Stimulated activated naive CD8-positive, alpha-beta T cell treated with anti-CD3 and anti-CD28 coated beads, Interleukin-15, Interleukin-2, amounts not matched to agents 100 U/mL and 50 U/mL, for 24 hours (primary cell): ENCODE data around the gene EIF5B.
"Not testable (repeated sequence)": the region's sequence is repeated elsewhere in the genome, so short reads cannot be mapped to it uniquely, and the experiment has no call there.

ENCODE experiments used
- ATAC-seq: fragments of 150-1000 bp; cut with Tn5 transposase; one replicate; pipeline ENCODE4 v1.10.0; 2021
- DNase-seq: peaks from one replicate; pipeline ENCODE4 v3.0.0; 2021

Gene EIF5B

GRCh38 chr2:99365661-99366060, 28.5 kb downstream of the EIF5B start:
- no peak for DNase-seq
- ATAC-seq, result no peak

- DNase-seq, ATAC-seq: not testable (repeated sequence)
These were observed 31.7 kb downstream of the EIF5B start for GRCh38 chr2:99368854-99369253.

- DNase-seq (no peak), ATAC-seq (no peak)
These were observed 36.0 kb downstream of the EIF5B start for GRCh38 chr2:99373144-99373543.

- ATAC-seq, result no peak
These were observed 37.6 kb downstream of the EIF5B start for GRCh38 chr2:99374747-99375146.

GRCh38 chr2:99376254-99376864, 39.2 kb downstream of the EIF5B start:
- ATAC-seq (no peak), DNase-seq (no peak)

More at GRCh38 chr2:99374747-99375146, 37.6 kb downstream of the EIF5B start:
- DNase-seq, result no peak

- DNase-seq, result no peak
- peak; percentile 72 for ATAC-seq
These were observed 40.7 kb downstream of the EIF5B start for GRCh38 chr2:99377879-99378278.

GRCh38 chr2:99380376-99381010, 43.3 kb downstream of the EIF5B start:
- no peak for DNase-seq
- no peak for ATAC-seq

- no peak for DNase-seq
These were observed 45.0 kb downstream of the EIF5B start for GRCh38 chr2:99382143-99382542.

GRCh38 chr2:99386011-99386410, 48.8 kb downstream of the EIF5B start:
- DNase-seq (no peak), ATAC-seq (no peak)

More at GRCh38 chr2:99382143-99382542, 45.0 kb downstream of the EIF5B start:
- no peak for ATAC-seq

- no peak for ATAC-seq
- no peak for DNase-seq
These were observed 51.7 kb downstream of the EIF5B start for GRCh38 chr2:99388892-99389291.

- ATAC-seq (no peak), DNase-seq (no peak)
These were observed 52.2 kb downstream of the EIF5B start for GRCh38 chr2:99389371-99389770.

GRCh38 chr2:99389946-99390345, 52.8 kb downstream of the EIF5B start:
- no peak for DNase-seq
- ATAC-seq, result no peak

- no peak for ATAC-seq
- DNase-seq, result no peak
These were observed 58.5 kb downstream of the EIF5B start for GRCh38 chr2:99395589-99396130.

- no peak for DNase-seq
- ATAC-seq, result no peak
These were observed 60.2 kb downstream of the EIF5B start for GRCh38 chr2:99397266-99397920.

GRCh38 chr2:99398303-99398702, 61.1 kb downstream of the EIF5B start:
- DNase-seq, result no peak
- ATAC-seq, result no peak

- DNase-seq (no peak), ATAC-seq (no peak)
These were observed 61.9 kb downstream of the EIF5B start for GRCh38 chr2:99399063-99399462.

- ATAC-seq (no peak), DNase-seq (no peak)
These were observed 62.6 kb downstream of the EIF5B start for GRCh38 chr2:99399795-99400194.

- ATAC-seq, result no peak
- no peak for DNase-seq
These were observed 64.7 kb downstream of the EIF5B start for GRCh38 chr2:99401841-99402240.

- no peak for DNase-seq
- peak; percentile 75 for ATAC-seq
These were observed 65.9 kb downstream of the EIF5B start for GRCh38 chr2:99403084-99403483.

- DNase-seq (no peak), ATAC-seq (no peak)
These were observed 66.3 kb downstream of the EIF5B start for GRCh38 chr2:99403524-99403923.

GRCh38 chr2:99404039-99404796, 67.0 kb downstream of the EIF5B start:
- no peak for ATAC-seq
- DNase-seq, result no peak
